ENCODE measurements around the gene PRAMEF5.
"Not testable (repeated sequence)": the region's sequence is repeated elsewhere in the genome, so short reads cannot be mapped to it uniquely, and the experiment has no call there.

Gene PRAMEF5

GRCh38 chr1:13277016-13277415 is 23.0 kb downstream of the PRAMEF5 start:
- not testable (repeated sequence) for DNase-seq (ENCODE audit: low read depth in 2 of 2)

- not testable (repeated sequence) for DNase-seq (ENCODE audit: low read depth in 2 of 2)
Observed at GRCh38 chr1:13279617-13280016, 25.6 kb downstream of the PRAMEF5 start.

- not testable (repeated sequence) for DNase-seq (ENCODE audit: low read depth in 2 of 2)
Observed at GRCh38 chr1:13285037-13285436, 31.0 kb downstream of the PRAMEF5 start, which contains the start of gene PRAMEF8. Gene PRAMEF8, minus strand, starts transcription at chr1:13285137. Its CDS starts 1,046 bp downstream, at chr1:13284091.

- not testable (repeated sequence) for DNase-seq (ENCODE audit: low read depth in 2 of 2)
Observed at GRCh38 chr1:13289030-13289429, 35.0 kb downstream of the PRAMEF5 start.

GRCh38 chr1:13297216-13297931 is 43.4 kb downstream of the PRAMEF5 start:
- not testable (repeated sequence) for DNase-seq (ENCODE audit: low read depth in 2 of 2)

GRCh38 chr1:13298699-13299098 is 44.7 kb downstream of the PRAMEF5 start:
- DNase-seq (ENCODE audit: low read depth in 2 of 2) = not testable (repeated sequence)

GRCh38 chr1:13302197-13302596 is 48.2 kb downstream of the PRAMEF5 start:
- not testable (repeated sequence) for DNase-seq (ENCODE audit: low read depth in 2 of 2)

DNA sequence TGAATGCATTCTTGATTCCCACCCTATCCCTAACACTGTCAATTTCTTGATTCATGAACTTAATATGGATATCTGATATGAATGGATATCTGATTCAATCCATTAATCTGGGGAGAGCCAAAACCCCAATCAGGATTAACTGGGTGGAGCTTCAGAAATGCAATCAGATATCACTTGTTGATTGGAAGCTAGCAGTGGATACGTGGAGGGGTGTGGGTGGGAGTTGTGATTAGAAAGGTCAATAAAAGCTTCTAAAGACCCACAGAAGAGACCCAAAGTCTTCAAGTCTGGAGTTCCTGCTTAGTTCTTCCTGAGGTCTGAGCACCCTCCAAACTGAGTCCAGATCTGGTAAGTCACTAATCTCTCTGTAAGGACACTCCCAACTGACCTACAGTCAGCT is 49.2 kb downstream of the PRAMEF5 start, which contains the start of gene PRAMEF33:
TSS of gene PRAMEF33 (plus strand) at position 301 of the 400 bp plus-strand sequence. CDS start 2,416 bp downstream, outside the sequence.
- DNase-seq (ENCODE audit: low read depth in 2 of 2) = not testable (repeated sequence)
